ENCODE measurements around the gene NINJ1. TPM values are rescaled to one million over a fixed set of nuclear protein-coding genes. Genes with fewer than 3 reads are reported as not detected.

The NINJ1 gene
- total RNA-seq, 1 donor from 2014 or later: 53.7 TPM

DNA sequence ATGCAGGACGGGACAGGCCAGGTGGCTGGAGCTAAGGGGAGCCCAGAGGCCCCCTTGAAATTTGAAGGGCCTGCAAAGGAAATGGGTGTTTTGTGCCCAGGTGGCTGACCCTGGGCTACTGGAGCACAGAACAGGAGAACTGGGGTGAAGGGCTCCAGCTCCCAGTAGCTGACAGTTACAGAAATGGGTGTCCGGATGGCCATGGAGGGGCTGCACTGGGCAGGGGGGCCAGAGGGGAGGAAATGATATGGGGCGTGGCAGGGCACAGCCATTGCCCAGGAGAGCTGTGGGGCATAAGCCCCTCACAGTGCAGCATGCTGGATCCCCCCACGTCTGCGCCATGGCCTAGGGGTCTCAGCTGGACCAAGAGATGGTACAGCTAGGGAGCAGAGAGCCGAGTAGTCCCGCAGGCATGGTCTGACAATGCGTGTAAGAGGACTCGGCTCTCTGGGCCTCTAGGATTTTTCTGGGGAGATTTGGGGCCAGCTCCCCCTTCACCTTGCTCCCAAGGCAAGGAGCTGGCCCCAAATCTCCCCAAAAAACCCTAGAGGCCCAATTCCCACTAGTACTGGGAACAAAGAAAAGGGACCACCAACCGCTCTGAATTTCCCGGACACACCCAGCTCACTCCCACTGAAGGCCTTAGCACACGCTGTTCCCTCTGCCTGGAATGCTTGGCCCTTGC, 45.9 kb downstream of the NINJ1 start:
- H3K36me3 ChIP-seq: no peaks in the 10 kb centered on the region
- no peak for DNase-seq
- H3K27ac ChIP-seq (replicated peaks): no peak overlapping the region
- H3K4me1 ChIP-seq: peaks cover 7% of the 10 kb centered on the region
- H3K4me3 ChIP-seq: no peak overlapping the region
- H3K27me3 ChIP-seq (ENCODE audit: low read depth): no peaks in the 10 kb centered on the region
- peaks cover 17% of the 10 kb centered on the region for H3K9me3 ChIP-seq (replicated peaks)
- intact Hi-C loops (cut with micrococcal nuclease): no loop called here
- TF ChIP-seq, protein P1, sequence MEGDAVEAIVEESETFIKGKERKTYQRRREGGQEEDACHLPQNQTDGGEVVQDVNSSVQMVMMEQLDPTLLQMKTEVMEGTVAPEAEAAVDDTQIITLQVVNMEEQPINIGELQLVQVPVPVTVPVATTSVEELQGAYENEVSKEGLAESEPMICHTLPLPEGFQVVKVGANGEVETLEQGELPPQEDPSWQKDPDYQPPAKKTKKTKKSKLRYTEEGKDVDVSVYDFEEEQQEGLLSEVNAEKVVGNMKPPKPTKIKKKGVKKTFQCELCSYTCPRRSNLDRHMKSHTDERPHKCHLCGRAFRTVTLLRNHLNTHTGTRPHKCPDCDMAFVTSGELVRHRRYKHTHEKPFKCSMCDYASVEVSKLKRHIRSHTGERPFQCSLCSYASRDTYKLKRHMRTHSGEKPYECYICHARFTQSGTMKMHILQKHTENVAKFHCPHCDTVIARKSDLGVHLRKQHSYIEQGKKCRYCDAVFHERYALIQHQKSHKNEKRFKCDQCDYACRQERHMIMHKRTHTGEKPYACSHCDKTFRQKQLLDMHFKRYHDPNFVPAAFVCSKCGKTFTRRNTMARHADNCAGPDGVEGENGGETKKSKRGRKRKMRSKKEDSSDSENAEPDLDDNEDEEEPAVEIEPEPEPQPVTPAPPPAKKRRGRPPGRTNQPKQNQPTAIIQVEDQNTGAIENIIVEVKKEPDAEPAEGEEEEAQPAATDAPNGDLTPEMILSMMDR (IDR thresholded peaks at IDR 0.05; ENCODE audit: borderline replicate concordance): no peak

DNA sequence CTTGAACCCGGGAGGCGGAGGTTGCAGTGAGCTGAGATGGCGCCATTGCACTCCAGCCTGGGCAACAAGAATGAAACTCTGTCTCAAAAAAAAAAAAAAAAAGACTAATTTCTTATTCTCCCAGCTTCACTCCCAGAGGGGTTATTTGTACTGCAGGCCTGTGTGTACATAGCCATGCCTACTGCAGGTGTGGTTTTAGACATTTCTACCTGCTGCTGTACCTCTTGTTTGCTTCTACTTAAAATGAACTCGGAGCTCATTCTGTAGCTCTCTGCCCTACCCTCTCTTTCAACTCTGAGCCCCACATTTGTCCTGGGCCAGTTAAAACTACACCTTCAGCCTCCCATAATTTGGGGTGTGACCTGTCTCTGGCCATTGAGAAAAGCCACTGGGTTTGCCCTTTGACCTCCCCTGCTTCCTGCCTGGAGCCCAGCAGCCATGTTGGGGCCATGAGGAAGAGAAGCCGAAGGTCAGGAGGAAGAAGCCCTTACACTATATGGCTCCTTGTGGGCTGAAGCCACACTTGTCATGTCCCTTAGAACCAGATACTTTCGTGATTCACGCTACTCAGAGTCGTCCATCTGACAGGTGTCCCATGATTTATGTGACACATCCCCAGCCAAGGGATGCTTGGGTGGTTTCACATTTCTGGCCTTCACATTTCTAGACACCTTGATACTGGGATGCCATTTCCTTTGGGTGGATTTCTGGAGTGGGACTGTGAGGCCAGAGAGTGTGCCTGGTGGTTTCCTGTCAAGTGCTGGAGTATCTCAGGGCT, 47.4 kb downstream of the NINJ1 start:
- Histone ChIP-seq H3K27ac (replicated peaks) (no peak overlapping the region), H3K27me3 (ENCODE audit: low read depth) (no peaks in the 10 kb centered on the region), H3K4me1 (no peaks in the 10 kb centered on the region), H3K4me3 (no peak overlapping the region), H3K36me3 (no peaks in the 10 kb centered on the region), H3K9me3 (replicated peaks) (peaks cover 14% of the 10 kb centered on the region)
- no peak for DNase-seq
- TF ChIP-seq, protein P1 (IDR thresholded peaks at IDR 0.05; ENCODE audit: borderline replicate concordance): no peak
- intact Hi-C loops (cut with micrococcal nuclease): no loop called here

DNA sequence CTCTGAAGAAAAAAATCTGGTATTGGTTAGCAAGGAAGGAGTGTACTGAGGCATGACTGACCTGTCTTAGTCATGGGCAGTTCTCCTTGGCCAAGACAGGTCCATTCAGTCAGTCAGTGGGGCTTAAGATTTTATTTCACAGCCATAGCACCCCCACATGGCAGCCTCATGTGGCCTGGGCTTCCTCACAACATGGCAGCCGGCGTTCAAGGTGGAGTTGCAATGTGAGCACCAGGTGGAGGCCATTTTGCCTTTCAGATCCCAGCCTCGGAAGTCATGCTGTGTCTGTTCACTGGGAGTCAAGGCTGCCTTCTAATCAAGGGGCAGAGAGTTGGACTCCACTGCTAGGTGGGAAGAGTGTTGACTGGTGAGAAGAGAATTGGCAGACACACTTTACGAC, 48.4 kb downstream of the NINJ1 start:
- Histone ChIP-seq H3K27me3 (ENCODE audit: low read depth) (no peaks in the 10 kb centered on the region), H3K9me3 (replicated peaks) (peaks cover 5% of the 10 kb centered on the region), H3K4me1 (no peaks in the 10 kb centered on the region), H3K4me3 (no peak overlapping the region), H3K27ac (replicated peaks) (no peak overlapping the region), H3K36me3 (no peaks in the 10 kb centered on the region)
- no peak for DNase-seq
- TF ChIP-seq, protein P1 (IDR thresholded peaks at IDR 0.05; ENCODE audit: borderline replicate concordance): no peak
- intact Hi-C loops (cut with micrococcal nuclease): no loop called here

DNA sequence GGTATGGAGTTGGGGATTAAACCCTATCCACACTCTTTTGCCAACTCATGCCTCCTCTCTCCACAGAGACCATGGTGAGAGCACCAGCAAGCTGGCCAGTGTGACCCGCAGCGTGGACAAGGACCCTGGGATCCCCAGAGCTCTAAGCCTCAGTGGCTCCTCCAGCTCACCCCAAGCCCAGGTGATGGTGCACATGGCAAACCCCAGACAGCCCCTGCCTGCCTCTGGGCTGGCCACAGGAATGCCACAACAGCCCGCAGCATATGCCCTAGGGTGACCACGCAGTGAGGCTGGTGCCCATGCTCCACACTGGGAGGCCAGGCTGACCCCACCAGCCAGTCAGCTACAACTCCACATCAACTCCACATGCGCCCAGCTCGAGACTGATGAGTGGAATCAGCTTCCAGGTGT, 49.6 kb downstream of the NINJ1 start:
- no peak overlapping the region for H3K27ac ChIP-seq (replicated peaks)
- H3K36me3 ChIP-seq: no peaks in the 10 kb centered on the region
- H3K9me3 ChIP-seq (replicated peaks): peaks cover 5% of the 10 kb centered on the region
- intact Hi-C loops (cut with micrococcal nuclease): no loop called here
- H3K27me3 ChIP-seq (ENCODE audit: low read depth): no peaks in the 10 kb centered on the region
- no peaks in the 10 kb centered on the region for H3K4me1 ChIP-seq
- no peak for DNase-seq
- H3K4me3 ChIP-seq: no peak overlapping the region
- TF ChIP-seq, protein P1 (IDR thresholded peaks at IDR 0.05; ENCODE audit: borderline replicate concordance): no peak

DNA sequence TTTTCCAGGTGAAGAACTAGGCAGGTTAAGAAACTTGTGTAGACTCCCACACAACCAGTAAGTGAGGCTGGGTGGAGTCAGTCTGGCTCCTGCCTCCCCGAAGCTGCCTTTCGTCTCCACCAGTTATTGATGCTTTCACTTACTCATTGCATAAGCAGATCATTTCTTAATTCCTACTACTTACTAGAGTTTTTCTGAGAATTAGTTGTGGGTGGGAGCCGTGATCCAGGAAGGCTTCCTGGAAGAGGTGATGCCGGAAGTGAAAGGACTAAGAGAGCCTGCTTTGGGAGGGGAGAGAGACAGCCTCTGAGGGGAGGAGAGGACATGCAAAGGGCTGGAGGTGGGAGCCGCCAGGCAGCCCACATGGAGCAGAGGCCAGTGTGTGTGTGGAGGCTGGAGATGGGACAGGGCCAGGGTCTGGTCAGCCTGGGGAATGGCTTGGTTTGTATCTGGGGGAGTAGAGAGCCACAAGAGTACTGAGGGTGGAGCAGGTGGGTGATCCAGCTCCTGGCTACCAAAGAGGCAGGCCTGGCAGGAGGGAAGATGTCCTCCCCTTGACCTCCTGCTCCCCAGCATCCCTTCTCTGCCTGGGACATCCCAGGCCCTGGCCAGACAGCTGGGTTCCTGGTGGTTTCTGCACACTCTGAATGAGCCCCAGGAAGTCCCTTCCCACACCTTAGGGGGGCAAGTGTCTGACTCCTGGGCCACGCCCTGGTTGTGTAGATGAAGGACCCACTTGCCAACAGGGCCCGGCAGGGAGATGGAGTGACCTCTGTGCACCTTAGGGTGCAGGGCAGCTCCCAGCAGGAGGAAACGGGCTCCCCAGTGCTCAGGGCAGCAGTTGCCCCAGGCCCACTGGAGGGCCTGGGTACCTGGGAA, 50.2 kb downstream of the NINJ1 start:
- no peak for DNase-seq
- intact Hi-C loops (cut with micrococcal nuclease): no loop called here
- Histone ChIP-seq H3K36me3 (no peaks in the 10 kb centered on the region), H3K27ac (replicated peaks) (no peak overlapping the region), H3K9me3 (replicated peaks) (peaks cover 5% of the 10 kb centered on the region), H3K4me1 (no peaks in the 10 kb centered on the region), H3K27me3 (ENCODE audit: low read depth) (no peaks in the 10 kb centered on the region), H3K4me3 (no peak overlapping the region)
- TF ChIP-seq, protein P1 (IDR thresholded peaks at IDR 0.05; ENCODE audit: borderline replicate concordance): no peak

Data from left ventricle myocardium inferior (tissue), 1 donor.